KG1 (cell line): ENCODE data around the gene TDRD1.
"Not testable (repeated sequence)": the region's sequence is repeated elsewhere in the genome, so short reads cannot be mapped to it uniquely, and the experiment has no call there.

Experiments
- DNase-seq: peaks from one replicate; lab custom pipeline; 2025; lab: John Stamatoyannopoulos, UW

Gene TDRD1, protein sequence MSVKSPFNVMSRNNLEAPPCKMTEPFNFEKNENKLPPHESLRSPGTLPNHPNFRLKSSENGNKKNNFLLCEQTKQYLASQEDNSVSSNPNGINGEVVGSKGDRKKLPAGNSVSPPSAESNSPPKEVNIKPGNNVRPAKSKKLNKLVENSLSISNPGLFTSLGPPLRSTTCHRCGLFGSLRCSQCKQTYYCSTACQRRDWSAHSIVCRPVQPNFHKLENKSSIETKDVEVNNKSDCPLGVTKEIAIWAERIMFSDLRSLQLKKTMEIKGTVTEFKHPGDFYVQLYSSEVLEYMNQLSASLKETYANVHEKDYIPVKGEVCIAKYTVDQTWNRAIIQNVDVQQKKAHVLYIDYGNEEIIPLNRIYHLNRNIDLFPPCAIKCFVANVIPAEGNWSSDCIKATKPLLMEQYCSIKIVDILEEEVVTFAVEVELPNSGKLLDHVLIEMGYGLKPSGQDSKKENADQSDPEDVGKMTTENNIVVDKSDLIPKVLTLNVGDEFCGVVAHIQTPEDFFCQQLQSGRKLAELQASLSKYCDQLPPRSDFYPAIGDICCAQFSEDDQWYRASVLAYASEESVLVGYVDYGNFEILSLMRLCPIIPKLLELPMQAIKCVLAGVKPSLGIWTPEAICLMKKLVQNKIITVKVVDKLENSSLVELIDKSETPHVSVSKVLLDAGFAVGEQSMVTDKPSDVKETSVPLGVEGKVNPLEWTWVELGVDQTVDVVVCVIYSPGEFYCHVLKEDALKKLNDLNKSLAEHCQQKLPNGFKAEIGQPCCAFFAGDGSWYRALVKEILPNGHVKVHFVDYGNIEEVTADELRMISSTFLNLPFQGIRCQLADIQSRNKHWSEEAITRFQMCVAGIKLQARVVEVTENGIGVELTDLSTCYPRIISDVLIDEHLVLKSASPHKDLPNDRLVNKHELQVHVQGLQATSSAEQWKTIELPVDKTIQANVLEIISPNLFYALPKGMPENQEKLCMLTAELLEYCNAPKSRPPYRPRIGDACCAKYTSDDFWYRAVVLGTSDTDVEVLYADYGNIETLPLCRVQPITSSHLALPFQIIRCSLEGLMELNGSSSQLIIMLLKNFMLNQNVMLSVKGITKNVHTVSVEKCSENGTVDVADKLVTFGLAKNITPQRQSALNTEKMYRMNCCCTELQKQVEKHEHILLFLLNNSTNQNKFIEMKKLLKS

DNA sequence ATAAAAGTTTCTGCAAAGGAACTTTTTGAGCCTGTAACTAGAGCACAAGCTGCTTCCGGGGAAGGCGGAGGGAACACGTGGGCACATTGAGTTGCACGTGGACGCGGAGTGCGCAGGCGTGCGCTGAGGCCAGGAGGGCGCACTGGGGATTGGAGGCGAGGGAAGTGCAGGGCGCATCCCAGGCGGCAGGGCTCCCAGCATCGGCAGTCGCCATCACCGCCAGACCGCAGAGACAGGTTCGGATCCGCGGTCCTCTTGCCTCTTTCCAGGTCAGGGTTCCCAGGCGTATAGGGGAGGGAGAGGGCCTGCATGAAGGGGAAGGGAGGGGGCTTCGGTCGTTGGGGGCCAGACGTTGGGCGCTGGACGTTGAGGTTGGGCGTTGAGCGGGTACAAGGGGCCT lies at the start of gene TDRD1:
Gene TDRD1 (plus strand): TSS at position 206 of the 400 bp plus-strand sequence. CDS start 8,479 bp downstream, outside the sequence.
- DNase-seq = no peak

DNA sequence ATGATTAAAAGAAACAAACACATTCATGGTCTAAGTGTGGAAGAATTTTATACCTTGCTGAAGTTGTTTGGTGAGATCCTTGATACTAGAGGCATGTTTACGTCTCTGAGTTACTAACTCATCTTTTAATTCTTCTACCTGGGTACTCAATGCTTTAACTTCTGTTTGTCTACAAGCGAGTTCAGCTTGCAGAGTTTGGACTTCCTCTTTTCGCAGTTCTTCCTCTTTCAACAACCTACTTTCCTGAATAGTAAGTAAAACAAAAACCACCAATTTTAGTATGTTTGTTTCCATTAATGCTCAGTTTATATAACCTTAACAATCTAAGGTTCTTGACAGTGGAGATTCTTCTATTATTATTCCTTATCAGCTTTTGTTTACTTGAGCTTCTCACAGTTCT lies 48.1 kb upstream of the TDRD1 start:
- peak; percentile 33 for DNase-seq

DNA sequence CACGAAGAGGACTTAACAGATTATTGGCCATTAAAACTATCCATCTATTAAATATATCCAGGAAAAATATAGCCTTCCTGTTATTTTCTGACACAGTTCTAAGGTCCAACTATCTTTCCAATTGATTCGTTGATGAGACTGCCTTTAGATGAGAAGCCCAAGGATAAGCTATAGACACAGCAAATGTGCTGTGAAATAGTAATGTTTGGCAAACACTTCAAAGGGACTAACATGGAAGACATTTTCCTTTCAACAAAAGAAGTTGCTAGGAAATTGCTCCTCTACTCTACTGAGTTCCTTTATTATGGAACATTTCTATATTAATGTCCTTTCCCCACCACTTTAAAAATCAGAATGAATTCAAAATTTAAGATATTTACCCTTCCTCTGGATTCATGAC lies 43.7 kb upstream of the TDRD1 start:
- DNase-seq = no peak

DNA sequence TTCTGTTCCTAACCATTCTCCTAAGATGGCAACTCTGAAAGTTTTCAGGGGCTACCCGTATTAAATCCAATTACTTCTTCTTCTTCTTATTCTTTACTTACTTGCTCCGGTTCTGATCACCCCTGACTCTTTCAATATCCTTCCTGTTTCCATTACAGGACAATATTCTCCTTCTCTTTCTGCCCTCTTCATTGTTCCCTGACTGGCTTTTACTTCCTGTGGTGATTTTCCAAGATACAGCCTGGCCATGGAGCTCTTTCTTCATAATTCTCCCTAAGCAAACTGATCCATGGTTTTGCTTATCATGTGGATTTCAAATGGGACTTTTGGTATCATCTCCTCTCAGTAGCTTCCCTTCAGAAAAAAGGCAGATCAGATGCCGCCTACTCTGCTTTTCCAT lies 40.6 kb upstream of the TDRD1 start:
- no peak for DNase-seq

DNA sequence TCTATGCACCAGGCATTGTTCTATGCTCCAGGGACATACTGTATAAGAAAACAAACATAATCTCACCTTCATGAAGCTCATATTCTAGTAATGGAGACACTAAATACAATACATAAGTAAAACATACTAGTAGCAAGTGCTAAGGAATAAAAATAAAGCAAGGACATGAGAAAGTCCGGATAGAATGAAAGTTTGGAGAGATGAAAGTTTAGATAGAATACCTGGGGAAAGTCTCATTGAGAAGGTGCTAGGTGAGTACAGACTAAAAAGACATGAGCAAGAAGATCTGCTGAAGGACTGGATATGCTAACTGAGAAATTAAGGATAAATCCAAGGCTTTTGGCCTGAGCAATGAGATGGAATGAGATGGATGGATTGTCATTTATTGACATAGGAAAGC lies 39.1 kb upstream of the TDRD1 start:
- no peak for DNase-seq

DNA sequence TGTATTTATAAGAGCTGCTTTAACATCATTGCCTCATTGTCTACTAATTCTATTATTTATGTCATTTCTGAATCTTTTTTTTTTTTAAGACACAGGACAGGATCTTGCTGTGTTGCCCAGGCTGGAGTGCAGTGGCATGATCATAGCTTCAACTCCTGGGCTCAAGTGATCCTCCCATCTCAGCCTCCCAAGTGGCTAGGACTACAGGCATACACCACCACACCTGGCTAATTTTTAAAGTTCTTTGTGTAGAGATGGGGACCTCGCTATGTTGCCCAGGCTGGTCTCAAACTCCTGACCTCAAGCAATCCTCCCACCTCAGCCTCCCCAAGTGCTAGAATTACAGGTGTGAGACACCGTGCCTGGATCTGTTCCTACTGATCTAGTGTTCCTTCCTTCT lies 38.3 kb upstream of the TDRD1 start:
- not testable (repeated sequence) for DNase-seq

DNA sequence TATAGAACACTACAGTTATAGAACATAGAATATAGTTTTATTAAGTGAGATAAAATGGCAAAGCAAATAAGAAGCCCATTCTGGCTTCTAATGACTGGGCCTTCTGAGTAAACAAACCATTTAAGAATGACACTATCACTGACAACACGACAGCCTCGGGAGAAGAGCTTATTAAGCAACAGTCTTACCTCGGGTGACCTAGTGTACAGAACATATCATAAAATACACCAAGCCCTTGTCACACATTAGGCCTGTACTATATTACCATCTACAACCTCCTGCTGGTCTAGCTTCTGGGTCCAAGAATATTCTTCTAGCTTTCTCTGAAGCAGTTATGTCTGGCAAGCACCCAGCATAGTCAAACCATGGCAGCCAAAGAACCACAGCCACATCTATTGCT lies 37.1 kb upstream of the TDRD1 start:
- no peak for DNase-seq

DNA sequence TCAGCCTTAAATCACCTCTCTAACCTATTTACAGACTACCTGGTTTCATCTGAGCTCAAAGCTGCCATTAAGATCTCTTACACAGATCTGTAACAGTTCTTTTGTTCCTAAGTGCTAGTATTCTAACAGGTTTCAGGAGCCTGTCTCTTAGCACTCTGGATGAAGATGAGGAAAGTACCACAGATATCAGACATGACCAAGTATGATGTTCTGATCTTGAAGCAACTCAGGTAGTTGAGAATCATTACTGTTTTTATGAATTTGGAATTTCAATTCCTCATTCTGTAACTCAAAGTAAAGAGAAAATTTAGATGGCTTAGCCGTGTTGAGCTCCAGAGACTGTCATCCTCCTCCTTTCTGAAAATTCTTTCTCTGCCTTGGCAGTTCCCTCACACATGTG lies 36.0 kb upstream of the TDRD1 start:
- DNase-seq = no peak

DNA sequence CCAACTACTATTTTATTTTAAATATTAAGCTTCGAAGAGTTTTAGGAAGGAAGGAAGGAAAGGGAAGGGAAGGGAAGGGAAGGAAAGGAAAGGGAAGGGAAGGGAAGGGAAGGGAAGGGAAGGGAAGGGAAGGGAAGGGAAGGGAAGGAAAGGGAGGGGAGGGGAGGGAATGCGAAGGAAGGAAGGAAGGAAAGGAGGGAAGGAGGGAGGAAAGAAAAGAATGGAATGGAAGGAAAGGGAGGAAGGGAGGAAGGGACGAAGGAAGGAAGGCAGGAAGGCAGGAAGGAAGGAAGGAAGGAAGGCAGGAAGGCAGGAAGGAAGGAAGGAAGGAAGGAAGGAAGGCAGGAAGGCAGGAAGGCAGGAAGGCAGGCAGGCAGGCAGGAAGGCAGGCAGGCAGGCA lies 29.7 kb upstream of the TDRD1 start:
- DNase-seq = not testable (repeated sequence)

DNA sequence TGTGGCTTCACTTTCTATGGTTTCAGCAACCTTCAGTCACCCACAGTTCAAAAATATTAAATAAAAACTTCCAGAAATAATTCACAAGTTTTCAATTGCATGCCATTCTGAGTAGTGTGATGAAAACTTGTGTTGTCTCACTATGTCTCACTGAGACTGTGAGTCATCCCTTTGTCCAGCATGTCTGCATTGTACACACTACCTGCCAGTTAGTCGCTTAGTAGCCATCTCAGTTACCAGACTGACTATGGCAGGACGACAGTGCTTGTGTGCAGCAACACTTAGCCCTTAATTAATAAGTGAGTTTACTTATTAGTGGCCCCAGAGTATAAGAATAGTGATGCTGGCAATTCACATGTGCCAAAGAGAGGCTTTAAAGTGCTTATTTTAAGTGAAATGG lies 27.7 kb upstream of the TDRD1 start:
- DNase-seq = no peak

DNA sequence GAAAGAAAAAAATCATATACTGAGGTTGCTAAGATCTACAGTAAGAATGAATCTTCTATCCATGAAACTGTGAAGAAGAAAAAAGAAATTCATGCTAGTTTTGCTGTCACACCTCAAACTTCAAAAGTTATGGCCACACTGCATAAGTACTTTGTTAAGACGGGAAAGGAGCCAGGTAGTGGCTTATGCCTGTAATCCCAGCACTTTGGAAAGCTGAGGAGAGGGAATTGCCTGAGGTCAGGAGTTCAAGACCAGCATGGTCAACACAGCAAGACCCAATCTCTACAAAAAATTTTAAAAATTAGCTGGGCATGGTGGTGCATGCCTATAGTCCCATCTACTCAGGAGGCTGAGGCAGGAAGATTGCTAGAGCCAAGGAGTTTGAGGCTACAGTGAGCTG lies 27.3 kb upstream of the TDRD1 start:
- no peak for DNase-seq

DNA sequence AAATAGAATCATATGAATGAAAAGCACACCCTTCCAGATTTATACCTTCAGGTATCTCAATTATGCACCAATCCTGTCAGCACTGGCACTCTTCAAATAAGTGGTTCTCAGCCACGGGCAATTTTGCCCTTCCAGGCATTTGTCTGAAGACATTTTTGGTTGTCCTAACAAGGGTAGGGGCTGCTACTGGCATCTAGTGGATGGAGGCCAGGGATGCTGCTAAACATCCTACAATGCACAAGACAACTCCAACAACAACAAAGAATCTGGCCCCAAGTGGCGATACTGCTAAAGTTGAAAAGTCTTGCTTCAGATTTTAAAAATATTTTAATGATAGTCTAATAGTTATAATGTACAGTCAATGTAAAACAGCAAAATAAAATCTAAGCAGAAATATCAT lies 21.2 kb upstream of the TDRD1 start:
- DNase-seq = no peak

DNA sequence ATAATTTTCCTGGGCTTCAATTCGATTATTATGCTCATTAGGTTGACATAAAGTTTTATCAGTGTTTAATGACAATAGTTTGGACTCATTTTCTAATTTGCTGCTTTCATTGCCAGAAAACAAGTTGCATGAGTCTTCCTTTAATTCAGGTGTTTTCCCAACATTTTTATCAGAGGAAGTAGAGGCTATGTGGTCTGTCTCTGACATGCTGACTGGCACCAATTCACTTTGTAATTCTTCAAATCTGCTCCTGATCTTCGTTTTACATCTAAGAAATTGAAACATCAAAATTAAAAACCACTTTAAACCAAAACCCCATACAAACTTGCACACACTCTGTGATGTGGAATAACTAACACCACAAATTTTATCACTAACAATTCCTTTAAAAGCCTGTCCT lies 16.1 kb upstream of the TDRD1 start:
- no peak for DNase-seq

DNA sequence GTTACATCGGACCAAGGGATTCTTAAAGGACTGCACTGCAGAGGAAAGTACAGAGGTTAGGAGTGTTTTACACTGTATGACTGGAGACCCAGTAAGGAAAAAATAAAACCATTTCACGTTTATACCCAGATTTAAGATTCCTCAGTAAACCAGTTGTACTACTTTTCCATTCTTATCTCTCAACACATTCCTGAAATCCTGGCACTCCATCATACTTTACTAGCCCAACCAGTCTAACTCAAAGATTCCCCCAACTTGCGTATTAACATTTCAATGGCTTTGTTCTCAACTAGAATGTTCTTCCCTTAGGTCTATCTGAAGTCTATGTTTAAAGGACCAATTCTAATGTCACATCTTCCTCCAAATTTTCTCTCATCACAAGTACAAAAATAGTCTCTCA lies 13.1 kb upstream of the TDRD1 start:
- no peak for DNase-seq

DNA sequence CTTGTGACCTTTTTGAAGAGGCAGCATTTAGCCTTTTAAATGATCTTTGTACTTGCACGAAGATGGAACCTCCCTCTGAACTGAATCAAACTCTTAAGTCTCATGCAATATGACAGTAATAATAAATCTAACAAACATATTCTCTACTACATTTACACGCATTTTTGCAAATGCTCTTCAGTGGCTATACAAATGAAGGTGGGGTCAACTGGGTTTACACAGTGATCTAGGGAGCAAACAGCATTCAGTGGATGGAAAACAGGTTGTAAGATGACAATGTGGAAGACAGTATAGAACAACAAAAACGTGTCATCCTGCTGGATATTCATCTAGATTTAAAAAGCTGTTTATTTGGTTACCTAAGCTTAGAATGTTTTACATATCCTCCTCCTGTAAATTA lies 12.7 kb upstream of the TDRD1 start:
- no peak for DNase-seq

DNA sequence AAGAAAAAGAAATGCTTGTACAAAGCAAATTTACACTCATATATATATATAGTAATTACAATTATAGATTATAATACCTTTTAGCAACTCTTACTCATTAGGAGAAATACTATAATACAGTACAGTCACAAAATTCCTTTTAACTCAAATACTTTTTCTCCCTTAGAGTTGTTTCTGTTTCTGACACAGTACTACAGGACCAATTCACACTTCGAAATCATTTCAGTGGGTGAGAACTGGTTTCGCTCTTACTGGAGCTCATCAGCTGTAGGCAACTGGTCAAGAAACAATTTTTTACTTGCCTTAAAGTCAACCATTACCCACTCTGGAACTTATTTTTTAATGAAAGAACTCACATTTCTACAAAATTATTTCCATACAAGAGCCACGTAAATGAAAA lies 11.2 kb upstream of the TDRD1 start:
- DNase-seq = no peak

DNA sequence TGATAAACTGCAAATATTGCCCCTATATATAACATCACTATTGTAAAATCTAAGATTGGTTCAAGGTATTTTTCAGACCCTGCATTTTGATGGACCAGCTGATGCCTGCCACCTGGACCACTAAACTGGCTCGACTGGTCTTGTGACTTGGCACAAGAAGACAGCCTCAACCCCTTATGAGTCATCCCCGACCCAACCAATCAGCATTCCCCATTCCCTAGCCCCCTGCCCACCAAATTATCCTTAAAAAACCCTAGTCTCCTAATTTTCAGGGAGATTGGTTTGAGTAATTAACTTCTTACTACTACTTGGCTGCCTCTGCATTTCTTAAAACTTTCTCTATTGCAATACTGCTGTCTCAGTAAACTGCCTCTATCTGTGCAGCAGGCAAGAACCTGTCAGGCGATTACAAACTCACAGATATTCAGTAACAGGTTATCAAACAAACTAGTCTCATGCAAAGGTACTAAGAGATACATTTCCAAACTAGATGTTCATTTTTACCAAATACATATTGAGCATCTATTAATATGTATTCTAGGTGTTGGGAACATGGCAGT lies 10.6 kb upstream of the TDRD1 start:
- DNase-seq = no peak

DNA sequence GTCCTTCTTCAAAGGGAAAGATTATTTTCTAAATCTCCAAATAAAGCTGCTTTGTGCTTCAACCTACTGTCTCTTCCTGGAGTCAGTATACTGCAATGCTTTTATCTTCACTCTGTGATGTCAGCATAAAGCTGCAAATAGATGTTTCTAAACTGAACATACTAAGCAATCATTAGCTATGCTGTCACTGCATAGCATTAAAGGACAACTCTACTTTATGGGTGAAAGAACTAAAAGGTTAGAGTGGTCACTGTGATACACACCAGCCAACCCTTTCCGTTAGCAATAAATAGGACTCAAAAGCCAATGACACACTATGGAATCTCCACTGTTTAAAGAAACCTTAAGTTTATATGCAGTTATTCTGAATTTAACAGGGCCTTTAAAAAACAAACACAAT lies 6.9 kb upstream of the TDRD1 start:
- DNase-seq = no peak

DNA sequence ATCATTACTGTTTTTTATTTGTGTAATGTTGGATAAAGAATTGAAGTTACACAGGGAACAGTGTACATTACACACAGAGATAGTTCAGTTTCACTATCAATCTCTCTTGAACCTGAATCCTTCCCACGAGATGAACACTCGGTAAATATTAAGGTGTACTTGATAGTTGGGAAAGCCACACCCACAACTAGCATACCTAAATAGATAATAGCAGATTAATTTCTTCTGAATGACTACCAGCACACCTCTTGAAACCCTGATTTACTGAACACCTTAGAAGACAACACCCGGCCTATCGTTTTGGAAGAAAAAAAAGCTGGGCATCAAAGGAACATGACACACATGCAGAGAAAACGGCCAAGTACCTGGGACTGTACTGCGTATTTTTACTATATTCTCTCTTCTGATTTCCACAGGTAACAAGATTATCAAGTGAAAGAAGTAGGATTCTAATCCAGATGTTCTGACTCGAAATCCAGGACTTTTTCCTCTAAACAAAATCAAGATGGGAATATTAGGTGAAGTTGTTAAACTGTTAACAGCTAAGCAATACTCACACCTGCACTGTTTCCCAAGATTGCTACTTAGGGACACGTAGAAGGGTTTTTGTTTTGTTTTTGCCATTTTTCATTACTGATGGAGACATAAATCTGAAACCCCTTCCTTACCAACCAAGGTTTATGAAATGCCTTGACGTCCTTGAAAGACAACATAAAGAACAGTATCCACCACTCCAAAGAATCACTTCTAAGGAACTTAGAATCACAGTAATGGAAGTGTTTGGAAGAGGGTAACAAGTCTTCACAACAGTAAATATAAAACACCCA lies 6.2 kb upstream of the TDRD1 start:
- DNase-seq = peak; percentile 15

DNA sequence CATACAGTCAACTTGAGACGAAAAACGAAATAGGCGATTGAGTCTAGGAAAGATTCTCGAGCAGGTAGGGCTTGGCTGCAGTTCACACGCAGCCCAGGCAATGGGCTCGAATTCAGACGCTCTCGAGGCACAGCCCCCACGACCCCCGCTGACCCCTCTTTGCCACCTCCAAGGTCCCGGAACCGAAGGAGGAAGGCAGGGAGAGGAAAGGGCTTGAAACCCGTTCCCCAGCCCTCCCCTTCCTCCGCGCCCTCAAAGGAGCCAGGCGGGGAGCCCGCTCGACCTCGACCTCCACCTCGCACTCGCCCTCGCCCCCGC lies 5.6 kb upstream of the TDRD1 start:
- no peak for DNase-seq

DNA sequence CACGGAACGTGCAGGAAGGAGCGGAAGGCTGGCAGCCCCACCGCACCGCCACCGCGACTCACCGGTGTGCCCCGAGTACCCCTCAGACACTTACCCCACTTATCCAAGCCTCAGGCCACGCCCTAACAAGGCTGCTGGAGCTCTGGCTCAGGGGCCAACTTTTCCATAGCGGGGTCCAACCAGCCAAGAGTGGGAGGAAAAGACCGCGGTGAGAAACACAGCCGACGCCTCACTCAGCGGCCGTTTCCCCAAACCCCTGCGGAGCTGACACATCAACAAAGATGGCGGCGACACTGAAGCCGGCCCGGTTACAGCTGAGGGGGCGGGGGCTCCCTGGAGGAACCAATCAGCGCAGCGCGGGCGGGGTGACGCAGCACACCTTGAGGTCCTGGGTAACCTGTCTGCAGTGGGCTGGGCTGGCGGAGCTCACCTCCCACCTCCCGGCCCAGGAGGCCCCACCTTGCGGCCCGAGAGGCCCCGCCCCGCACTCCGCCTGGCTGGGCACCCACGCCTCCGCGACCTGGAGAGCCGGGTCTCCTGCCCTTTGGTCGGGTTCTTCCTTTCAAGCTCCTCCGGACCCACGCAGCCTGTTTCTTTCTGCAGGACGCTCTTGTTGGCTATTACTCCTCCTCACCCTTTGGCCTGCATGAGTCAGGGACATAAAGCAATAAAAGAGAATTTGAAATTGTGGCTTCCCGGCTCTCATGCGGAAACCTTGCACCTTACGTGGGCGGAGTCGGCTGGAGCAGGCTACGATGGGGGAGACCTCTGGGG lies 5.0 kb upstream of the TDRD1 start, which contains the start of gene CCDC186:
Gene CCDC186 (minus strand): TSS at position 283 of the 774 bp plus-strand sequence. CDS start 10,935 bp downstream, outside the sequence.
- DNase-seq = peak; percentile 87
